Epithelial cell of proximal tubule (primary cell): ENCODE data around the gene NR1H3. TPM values are rescaled to one million over a fixed set of nuclear protein-coding genes. Genes with fewer than 3 reads are reported as not detected.

Source experiments
- DNase-seq: peaks from one replicate; pipeline ENCODE4 v3.0.0-alpha.2; 2011; ENCODE audit warnings: low read depth
- H3K4me3 ChIP-seq: 2 replicates; pipeline ENCODE4 v1.5.1; 2011; ENCODE audit warnings: low read depth, mild to moderate bottlenecking, low read length
- total RNA-seq: library from RNA; depleted of rRNA; stranded (reverse); fragments of >200 nt; gene quantifications from 2 replicates; pipeline ENCODE4 v1.2.3, GENCODE V29; 2015
- TF ChIP-seq, protein P1 (sequence below): conservative IDR thresholded peaks from 2 replicates; pipeline ENCODE4 v1.5.1; 2012; ENCODE audit warnings: low read depth, mild to moderate bottlenecking, low read length

NR1H3 gene
- total RNA-seq, 1 donor from 2014 or later = 9.6 TPM

DNA sequence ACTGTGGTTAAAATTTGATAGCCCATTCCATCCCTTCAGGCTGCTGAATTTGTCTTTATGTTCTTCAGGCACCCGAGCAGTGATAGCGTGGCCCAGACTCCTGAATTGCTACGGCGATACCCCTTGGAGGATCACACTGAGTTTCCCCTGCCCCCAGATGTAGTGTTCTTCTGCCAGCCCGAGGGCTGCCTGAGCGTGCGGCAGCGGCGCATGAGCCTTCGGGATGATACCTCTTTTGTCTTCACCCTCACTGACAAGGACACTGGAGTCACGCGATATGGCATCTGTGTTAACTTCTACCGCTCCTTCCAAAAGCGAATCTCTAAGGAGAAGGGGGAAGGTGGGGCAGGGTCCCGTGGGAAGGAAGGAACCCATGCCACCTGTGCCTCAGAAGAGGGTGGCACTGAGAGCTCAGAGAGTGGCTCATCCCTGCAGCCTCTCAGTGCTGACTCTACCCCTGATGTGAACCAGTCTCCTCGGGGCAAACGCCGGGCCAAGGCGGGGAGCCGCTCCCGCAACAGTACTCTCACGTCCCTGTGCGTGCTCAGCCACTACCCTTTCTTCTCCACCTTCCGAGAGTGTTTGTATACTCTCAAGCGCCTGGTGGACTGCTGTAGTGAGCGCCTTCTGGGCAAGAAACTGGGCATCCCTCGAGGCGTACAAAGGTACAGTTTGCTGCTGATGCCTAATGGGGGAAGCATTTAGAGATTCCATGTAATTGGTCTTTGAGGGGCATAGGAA lies 16.9 kb downstream of the NR1H3 start:
- TF ChIP-seq, protein P1, sequence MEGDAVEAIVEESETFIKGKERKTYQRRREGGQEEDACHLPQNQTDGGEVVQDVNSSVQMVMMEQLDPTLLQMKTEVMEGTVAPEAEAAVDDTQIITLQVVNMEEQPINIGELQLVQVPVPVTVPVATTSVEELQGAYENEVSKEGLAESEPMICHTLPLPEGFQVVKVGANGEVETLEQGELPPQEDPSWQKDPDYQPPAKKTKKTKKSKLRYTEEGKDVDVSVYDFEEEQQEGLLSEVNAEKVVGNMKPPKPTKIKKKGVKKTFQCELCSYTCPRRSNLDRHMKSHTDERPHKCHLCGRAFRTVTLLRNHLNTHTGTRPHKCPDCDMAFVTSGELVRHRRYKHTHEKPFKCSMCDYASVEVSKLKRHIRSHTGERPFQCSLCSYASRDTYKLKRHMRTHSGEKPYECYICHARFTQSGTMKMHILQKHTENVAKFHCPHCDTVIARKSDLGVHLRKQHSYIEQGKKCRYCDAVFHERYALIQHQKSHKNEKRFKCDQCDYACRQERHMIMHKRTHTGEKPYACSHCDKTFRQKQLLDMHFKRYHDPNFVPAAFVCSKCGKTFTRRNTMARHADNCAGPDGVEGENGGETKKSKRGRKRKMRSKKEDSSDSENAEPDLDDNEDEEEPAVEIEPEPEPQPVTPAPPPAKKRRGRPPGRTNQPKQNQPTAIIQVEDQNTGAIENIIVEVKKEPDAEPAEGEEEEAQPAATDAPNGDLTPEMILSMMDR = no peak
- DNase-seq = no peak
- no peak overlapping the region for H3K4me3 ChIP-seq

DNA sequence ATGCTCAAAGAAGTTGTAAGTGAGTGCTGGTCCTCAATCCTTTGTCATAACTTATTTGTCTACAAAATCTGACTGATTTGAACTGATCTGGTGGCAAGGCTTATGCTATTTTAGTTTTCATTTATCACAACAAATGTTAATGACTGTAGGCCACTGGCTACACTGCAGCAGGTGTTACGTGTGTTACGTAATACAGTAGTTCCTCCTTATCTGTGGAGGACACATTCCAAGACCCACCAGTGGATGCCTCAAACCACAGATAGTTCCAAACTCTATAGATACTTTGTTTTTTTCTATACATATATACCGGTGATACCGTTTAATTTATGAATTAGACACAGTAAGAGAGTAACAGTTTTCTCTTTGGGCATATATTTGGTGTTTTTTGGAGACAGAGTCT lies 19.1 kb downstream of the NR1H3 start:
- DNase-seq = no peak
- H3K4me3 ChIP-seq = no peak overlapping the region
- TF ChIP-seq, protein P1 = no peak

DNA sequence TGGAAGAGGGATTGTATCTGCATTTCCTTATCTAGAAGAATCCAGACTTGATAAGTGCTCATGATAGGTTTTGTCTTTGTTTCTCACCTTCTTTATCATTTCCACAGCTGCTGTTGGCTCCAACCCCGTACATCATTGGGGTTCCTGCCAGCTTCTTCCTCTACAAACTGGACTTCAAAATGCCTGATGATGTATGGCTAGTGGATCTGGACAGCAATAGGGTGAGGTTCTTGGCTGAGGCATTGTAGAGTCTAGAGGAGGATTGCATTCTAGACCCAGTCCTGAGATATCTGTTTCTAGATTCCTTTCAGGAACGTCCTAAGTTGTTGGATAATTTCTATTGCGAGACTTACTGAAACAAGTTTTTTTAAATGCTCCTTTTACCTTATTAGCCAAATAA lies 20.3 kb downstream of the NR1H3 start:
- no peak for DNase-seq
- H3K4me3 ChIP-seq = no peak overlapping the region
- TF ChIP-seq, protein P1 = no peak

GRCh38 chr11:47278769-47279168 lies 21.0 kb downstream of the NR1H3 start:
- no peak overlapping the region for H3K4me3 ChIP-seq
- TF ChIP-seq, protein P1 = no peak
- DNase-seq = no peak

DNA sequence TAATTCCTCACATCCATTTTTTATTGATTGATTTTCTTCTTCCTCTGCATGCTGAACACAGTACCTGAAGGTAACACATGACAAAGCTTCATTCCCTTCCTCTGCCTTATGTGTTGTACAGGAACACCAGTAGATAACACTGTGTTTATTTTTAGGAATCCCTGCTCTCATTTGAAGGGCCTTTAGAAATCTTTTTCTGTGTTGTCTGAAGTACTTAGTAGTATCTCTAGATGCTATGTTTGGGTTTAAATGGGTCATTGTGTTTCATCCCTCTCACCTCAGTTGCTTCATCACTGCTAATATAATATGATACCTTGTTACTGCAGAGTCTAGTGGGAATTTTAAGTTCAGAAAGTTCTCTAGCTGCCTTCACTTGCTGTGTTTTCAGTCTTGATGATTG lies 22.3 kb downstream of the NR1H3 start:
- H3K4me3 ChIP-seq = no peak overlapping the region
- DNase-seq = no peak
- TF ChIP-seq, protein P1 = no peak

GRCh38 chr11:47280860-47281259 lies 23.1 kb downstream of the NR1H3 start:
- TF ChIP-seq, protein P1 = no peak
- no peak for DNase-seq
- no peak overlapping the region for H3K4me3 ChIP-seq

GRCh38 chr11:47282462-47282861 lies 24.7 kb downstream of the NR1H3 start:
- H3K4me3 ChIP-seq = no peak overlapping the region
- no peak for DNase-seq
- TF ChIP-seq, protein P1 = no peak
